HCEC 1CT (cell line): ENCODE results near the gene DEFB132.

Source experiments
- DNase-seq: peaks from one replicate; pipeline ENCODE4 v3.0.0-alpha.2; 2017

DEFB132 gene

GRCh38 chr20:266596-267562 lies 9.4 kb downstream of the DEFB132 start:
- DNase-seq, result peak; percentile 67

- DNase-seq, result no peak
These were observed 13.0 kb downstream of the DEFB132 start for GRCh38 chr20:270517-270916.

- DNase-seq, result no peak
These were observed 13.5 kb downstream of the DEFB132 start for GRCh38 chr20:271069-271468.

- DNase-seq, result no peak
These were observed 14.0 kb downstream of the DEFB132 start for GRCh38 chr20:271528-271927.

- DNase-seq, result no peak
These were observed 15.2 kb downstream of the DEFB132 start for GRCh38 chr20:272718-273117.

GRCh38 chr20:273884-274283 lies 16.4 kb downstream of the DEFB132 start:
- no peak for DNase-seq

GRCh38 chr20:275791-276190 lies 18.3 kb downstream of the DEFB132 start:
- DNase-seq, result no peak

- no peak for DNase-seq
These were observed 19.3 kb downstream of the DEFB132 start for GRCh38 chr20:276620-277495.

GRCh38 chr20:277496-277781 lies 19.9 kb downstream of the DEFB132 start:
- no peak for DNase-seq

- DNase-seq, result no peak
These were observed 20.7 kb downstream of the DEFB132 start for GRCh38 chr20:278181-278580.

GRCh38 chr20:278607-279571 lies 21.4 kb downstream of the DEFB132 start:
- no peak for DNase-seq

- no peak for DNase-seq
These were observed 26.6 kb downstream of the DEFB132 start for GRCh38 chr20:284172-284571.

- DNase-seq, result no peak
These were observed 29.0 kb downstream of the DEFB132 start for GRCh38 chr20:286508-286907.

GRCh38 chr20:288956-289692 lies 31.6 kb downstream of the DEFB132 start:
- DNase-seq, result no peak

- no peak for DNase-seq
These were observed 32.2 kb downstream of the DEFB132 start for GRCh38 chr20:289693-290083.

- peak; percentile 94 for DNase-seq
These were observed 32.7 kb downstream of the DEFB132 start, which contains the start of gene C20orf96 for GRCh38 chr20:290084-290831. C20orf96 (minus strand) TSS chr20:290750; CDS start chr20:290610, 140 bp downstream.

- no peak for DNase-seq
These were observed 37.1 kb downstream of the DEFB132 start for GRCh38 chr20:294602-295001.

- DNase-seq, result no peak
These were observed 38.3 kb downstream of the DEFB132 start for GRCh38 chr20:295804-296203.

GRCh38 chr20:297098-297924 lies 39.8 kb downstream of the DEFB132 start, which contains the start of gene ZCCHC3:
ZCCHC3 (plus strand) TSS chr20:297570; CDS start chr20:297587, 17 bp downstream.
- peak; percentile 97 for DNase-seq
